MM.1S (cell line): ENCODE data around the gene VTN.

Experiments
- CTCF ChIP-seq: fragments of 300-600 bp; sonication (generic); IDR thresholded peaks from 2 replicates; pipeline ENCODE4 v1.5.1; 2016; ENCODE audit warnings: antibody characterized with exemption, low read length, mixed read lengths
- EZH2 ChIP-seq: fragments of 300-600 bp; sonication (generic); optimal IDR thresholded peaks from 2 replicates; pipeline ENCODE3; 2017; ENCODE audit warnings: low read depth, mild to moderate bottlenecking, antibody characterized with exemption, low read length, mixed read lengths
- EZH2phosphoT487 ChIP-seq: fragments of 300-600 bp; sonication (generic); IDR thresholded peaks from 2 replicates; pipeline ENCODE4 v1.6.1; 2018; ENCODE audit warnings: antibody characterized with exemption, low read length

- TF ChIP-seq CTCF (no peak), EZH2 (no peak), EZH2phosphoT487 (no peak)
These were observed 20.9 kb upstream of the VTN start for GRCh38 chr17:28390984-28391383.
